Measurements from ENCODE around the gene CWF19L2. TPM values are rescaled to one million over a fixed set of nuclear protein-coding genes. Genes with fewer than 3 reads are reported as not detected.

CWF19L2 gene
- 3.1 and 5.0 TPM in 2 replicates for total RNA-seq

DNA sequence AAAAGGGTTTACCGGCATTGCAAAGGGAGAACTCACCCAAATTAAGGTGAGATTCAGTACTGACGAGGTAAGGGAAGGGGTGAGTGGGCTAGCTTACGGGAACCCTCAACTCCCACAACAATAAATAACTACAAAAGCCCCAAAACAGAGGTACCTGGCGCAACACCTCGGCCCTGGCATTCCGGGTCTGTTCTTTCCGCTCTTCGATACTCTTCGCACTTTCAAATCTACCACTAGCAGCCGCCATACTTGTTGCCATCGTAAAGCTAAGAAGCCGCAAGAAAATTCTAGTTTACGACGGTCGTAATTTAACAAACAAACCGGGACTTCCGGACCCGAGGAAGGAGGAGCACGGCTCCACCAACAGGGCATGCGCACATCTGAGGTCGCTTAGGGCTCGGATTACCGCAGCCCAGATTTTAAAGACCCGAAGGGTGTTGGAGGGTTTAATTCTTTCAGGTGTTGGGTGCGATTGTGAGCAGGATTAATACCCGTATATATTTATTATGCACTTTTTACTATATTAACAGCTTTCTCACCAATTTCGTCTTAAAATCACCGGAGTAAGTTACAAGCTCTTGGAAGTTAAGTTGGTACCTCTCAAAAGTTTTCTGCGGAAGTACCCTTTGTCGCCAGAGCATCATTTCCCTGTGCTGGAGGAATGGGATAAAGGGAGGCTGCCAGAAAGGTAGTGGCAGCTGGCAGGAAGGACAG, at the start of gene CWF19L2:
TSS of gene CWF19L2 (minus strand) at position 268 of the 714 bp plus-strand sequence. CDS start at position 259, 9 bp downstream.

Other genes with a start within 250 kb of the CWF19L2 start
- 3.4 and 6.5 TPM in 2 replicates for gene ALKBH8, start 107.9 kb upstream of the CWF19L2 start, total RNA-seq
- 0.17 and 0.30 TPM in 2 replicates for gene ELMOD1, start 133.3 kb upstream of the CWF19L2 start, total RNA-seq